ENCODE measurements around the gene GSN. TPM values are rescaled to one million over a fixed set of nuclear protein-coding genes. Genes with fewer than 3 reads are reported as not detected.
A peak's percentile ranks its signal among the peaks of the same experiment; 100 is the strongest.

GSN gene
- total RNA-seq, 1 donor: 254 TPM

GRCh38 chr9:121300283-121301119 is 32.5 kb downstream of the GSN start:
- no peak for DNase-seq (ENCODE audit: low read depth)
- TF ChIP-seq, protein P1, sequence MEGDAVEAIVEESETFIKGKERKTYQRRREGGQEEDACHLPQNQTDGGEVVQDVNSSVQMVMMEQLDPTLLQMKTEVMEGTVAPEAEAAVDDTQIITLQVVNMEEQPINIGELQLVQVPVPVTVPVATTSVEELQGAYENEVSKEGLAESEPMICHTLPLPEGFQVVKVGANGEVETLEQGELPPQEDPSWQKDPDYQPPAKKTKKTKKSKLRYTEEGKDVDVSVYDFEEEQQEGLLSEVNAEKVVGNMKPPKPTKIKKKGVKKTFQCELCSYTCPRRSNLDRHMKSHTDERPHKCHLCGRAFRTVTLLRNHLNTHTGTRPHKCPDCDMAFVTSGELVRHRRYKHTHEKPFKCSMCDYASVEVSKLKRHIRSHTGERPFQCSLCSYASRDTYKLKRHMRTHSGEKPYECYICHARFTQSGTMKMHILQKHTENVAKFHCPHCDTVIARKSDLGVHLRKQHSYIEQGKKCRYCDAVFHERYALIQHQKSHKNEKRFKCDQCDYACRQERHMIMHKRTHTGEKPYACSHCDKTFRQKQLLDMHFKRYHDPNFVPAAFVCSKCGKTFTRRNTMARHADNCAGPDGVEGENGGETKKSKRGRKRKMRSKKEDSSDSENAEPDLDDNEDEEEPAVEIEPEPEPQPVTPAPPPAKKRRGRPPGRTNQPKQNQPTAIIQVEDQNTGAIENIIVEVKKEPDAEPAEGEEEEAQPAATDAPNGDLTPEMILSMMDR (IDR thresholded peaks at IDR 0.05; ENCODE audit: insufficient read depth, low read depth, low read length): no peak
- peak overlapping the region; percentile 54 for H3K4me3 ChIP-seq (ENCODE audit: low read depth, low read length)

- no peak overlapping the region for H3K4me3 ChIP-seq (ENCODE audit: low read depth, low read length)
- no peak for DNase-seq (ENCODE audit: low read depth)
- TF ChIP-seq, protein P1 (IDR thresholded peaks at IDR 0.05; ENCODE audit: insufficient read depth, low read depth, low read length): no peak
Measured at GRCh38 chr9:121301881-121302286, 33.9 kb downstream of the GSN start.

DNA sequence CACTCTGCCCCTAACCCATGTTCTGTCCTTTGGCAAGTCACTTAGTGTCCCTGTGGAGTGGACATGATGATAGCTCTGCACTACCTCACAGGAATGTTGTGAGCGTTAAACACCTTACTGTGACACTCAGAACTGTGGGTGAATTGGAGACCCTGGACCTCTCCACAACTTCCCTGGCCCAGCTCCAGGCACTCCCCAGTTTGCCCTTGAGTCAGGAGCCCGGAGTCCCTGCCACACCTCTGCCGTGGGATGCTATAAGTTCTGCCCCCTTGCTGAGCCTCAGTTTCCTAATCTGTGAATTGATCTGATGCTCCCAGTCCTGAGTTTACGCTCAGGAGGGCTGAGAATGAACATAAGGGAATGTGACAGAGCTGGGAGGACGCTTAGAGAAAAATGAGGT is 34.4 kb downstream of the GSN start:
- TF ChIP-seq, protein P1 (IDR thresholded peaks at IDR 0.05; ENCODE audit: insufficient read depth, low read depth, low read length): no peak
- no peak overlapping the region for H3K4me3 ChIP-seq (ENCODE audit: low read depth, low read length)
- no peak for DNase-seq (ENCODE audit: low read depth)

GRCh38 chr9:121302786-121303185 is 34.8 kb downstream of the GSN start:
- no peak overlapping the region for H3K4me3 ChIP-seq (ENCODE audit: low read depth, low read length)
- no peak for DNase-seq (ENCODE audit: low read depth)
- TF ChIP-seq, protein P1 (IDR thresholded peaks at IDR 0.05; ENCODE audit: insufficient read depth, low read depth, low read length): no peak

DNA sequence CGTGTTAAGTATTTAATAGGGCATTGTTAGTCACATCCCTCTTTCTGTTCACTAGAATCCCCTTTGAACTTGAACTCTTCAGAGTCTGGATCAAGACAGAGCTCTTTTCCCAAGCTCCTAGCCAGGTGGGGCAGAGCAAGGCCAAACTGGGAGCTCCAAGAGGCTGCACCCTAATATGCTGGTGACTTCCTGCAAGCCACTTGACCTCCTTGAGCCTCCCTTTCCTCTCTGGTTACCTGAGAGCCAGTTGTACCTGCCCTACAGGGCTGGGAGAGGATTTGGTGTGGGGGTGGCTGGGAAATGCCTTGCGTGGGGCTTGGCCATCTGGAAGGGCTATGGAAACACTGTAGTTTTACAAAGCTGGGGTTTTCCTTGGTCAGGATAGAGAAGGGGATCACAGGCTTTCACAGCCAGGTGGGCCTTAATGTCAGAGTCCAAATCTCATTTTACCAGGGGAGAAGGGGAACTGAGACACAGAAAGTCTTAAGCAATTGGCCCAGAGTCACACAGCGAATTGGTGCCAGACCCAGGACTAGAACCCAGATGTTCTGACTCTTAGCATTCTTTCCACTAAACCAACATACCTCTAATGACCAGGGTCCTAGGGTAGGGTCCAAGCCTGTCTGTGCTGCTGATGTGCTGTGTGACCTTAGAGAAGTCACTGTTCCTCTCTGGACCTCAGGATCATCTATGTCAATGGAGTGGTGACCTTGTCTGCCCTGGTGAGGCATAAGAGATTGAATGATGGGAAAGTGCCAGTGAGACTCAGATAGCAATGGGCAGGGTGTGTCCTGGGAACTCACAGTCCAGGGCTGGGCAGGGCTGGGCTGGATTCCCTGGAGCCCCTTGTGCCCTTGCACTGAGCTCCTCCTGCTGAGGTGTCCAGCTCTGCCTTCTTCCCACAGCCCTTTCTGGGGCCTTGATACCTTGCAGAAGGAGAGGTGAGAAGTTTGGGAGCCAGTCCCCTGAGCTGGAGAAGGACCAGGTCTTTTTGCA is 35.8 kb downstream of the GSN start:
- TF ChIP-seq, protein P1 (IDR thresholded peaks at IDR 0.05; ENCODE audit: insufficient read depth, low read depth, low read length): no peak
- no peak for DNase-seq (ENCODE audit: low read depth)
- no peak overlapping the region for H3K4me3 ChIP-seq (ENCODE audit: low read depth, low read length)

DNA sequence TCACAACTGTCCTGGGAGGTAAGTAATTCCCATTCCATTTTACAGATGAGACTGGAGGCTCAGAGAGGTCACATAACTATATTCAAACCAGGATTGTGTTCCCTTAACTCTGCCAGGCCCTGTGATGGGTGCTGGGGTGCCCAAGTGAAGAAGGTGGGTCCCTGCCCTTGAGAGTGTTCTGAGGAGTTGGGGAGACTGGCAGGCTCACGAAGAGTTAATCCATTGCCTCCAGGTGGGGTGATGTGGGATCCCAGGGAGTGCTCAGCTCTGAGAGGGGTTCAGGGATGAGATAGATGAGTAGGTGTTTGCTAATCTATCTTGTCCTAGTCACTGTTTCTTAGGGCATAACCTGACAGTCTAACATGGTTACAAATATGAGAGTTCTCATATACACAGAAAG is 36.7 kb downstream of the GSN start:
- TF ChIP-seq, protein P1 (IDR thresholded peaks at IDR 0.05; ENCODE audit: insufficient read depth, low read depth, low read length): no peak
- DNase-seq (ENCODE audit: low read depth): no peak
- H3K4me3 ChIP-seq (ENCODE audit: low read depth, low read length): no peak overlapping the region

Measured in fibroblast of villous mesenchyme (primary cell).